Measurements from ENCODE around the gene LYRM4. TPM values are rescaled to one million over a fixed set of nuclear protein-coding genes. Genes with fewer than 3 reads are reported as not detected.

The LYRM4 gene
- polyA plus RNA-seq, 2 donors = 10.3 to 12.8 TPM

DNA sequence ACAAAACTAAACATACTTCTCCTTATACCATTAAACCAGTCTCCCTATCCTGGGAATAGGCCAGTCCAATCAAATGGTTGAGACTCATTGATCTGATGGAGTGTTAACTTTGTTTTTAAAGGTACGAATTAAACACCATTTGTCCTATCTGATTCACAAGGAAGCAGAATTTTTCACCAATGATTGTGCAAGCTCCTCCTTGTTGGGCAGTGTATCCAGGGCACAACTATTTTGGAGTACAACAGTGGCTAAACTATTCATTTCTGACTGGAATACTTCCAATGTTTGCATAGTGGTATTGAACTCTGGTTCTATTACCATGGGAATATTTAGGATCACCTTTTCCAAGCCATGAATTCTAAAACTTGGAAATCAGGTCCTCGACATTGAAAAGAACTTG, 181.1 kb downstream of the LYRM4 start:
- no peaks in the 10 kb centered on the region for H3K9me3 ChIP-seq (ENCODE audit: control insufficient read depth in 2 of 2, insufficient read depth in 1 of 2, low read depth in 1 of 2, low read length in 1 of 2)
- no peak overlapping the region for H3K4me3 ChIP-seq (ENCODE audit: low read depth in 1 of 2, low read length in 2 of 2)
- no peak overlapping the region for H3K27ac ChIP-seq (ENCODE audit: low read depth in 2 of 2, low read length in 1 of 2)
- WGBS, 2 donors = 84 to 88% methylated on average over 2 of the region's 2 CpGs
- no peaks in the 10 kb centered on the region for H3K27me3 ChIP-seq (ENCODE audit: control insufficient read depth in 1 of 2, insufficient read depth in 2 of 2, low read length in 2 of 2)
- H3K4me1 ChIP-seq (ENCODE audit: control insufficient read depth in 2 of 2, insufficient read depth in 2 of 2, low read length in 1 of 2) = peaks cover 0 to 9% of the 10 kb centered on the region in 2 donors
- no peaks in the 10 kb centered on the region for H3K36me3 ChIP-seq (ENCODE audit: control insufficient read depth in 2 of 2, insufficient read depth in 2 of 2, low read length in 1 of 2)

DNA sequence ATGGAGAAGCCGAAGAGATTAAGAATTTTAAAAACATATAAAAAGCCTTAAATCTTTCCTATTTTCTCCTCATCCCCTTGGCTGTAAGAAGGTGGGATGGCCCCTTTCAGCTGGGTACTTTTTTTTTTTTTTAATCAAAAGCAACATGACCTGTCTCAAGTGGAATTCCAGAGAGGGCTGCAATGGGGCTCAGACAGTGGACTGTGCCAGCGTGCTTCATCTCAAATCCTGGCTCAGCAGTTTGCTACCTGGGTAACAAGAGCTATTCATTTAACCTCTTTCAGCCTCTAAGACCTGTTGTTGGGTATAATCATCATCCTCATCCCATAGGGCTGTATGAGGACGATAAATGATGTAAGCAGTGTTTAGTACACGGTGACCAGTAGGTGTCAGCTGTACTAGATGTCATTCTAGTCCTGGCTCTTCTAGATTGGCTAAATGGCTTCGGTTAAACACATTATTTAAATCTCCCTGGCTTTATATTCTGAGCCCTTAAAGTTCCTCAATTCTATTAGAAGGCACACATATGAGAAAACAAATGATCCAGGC, 182.6 kb downstream of the LYRM4 start:
- no peaks in the 10 kb centered on the region for H3K9me3 ChIP-seq (ENCODE audit: control insufficient read depth in 2 of 2, insufficient read depth in 1 of 2, low read depth in 1 of 2, low read length in 1 of 2)
- 53 to 67% methylated on average over 5 of the region's 5 CpGs for WGBS, 2 donors
- no peak overlapping the region for H3K4me3 ChIP-seq (ENCODE audit: low read depth in 1 of 2, low read length in 2 of 2)
- no peaks in the 10 kb centered on the region for H3K27me3 ChIP-seq (ENCODE audit: control insufficient read depth in 1 of 2, insufficient read depth in 2 of 2, low read length in 2 of 2)
- no peak overlapping the region for H3K27ac ChIP-seq (ENCODE audit: low read depth in 2 of 2, low read length in 1 of 2)
- H3K36me3 ChIP-seq (ENCODE audit: control insufficient read depth in 2 of 2, insufficient read depth in 2 of 2, low read length in 1 of 2) = no peaks in the 10 kb centered on the region
- H3K4me1 ChIP-seq (ENCODE audit: control insufficient read depth in 2 of 2, insufficient read depth in 2 of 2, low read length in 1 of 2) = peaks cover 0 to 7% of the 10 kb centered on the region in 2 donors

DNA sequence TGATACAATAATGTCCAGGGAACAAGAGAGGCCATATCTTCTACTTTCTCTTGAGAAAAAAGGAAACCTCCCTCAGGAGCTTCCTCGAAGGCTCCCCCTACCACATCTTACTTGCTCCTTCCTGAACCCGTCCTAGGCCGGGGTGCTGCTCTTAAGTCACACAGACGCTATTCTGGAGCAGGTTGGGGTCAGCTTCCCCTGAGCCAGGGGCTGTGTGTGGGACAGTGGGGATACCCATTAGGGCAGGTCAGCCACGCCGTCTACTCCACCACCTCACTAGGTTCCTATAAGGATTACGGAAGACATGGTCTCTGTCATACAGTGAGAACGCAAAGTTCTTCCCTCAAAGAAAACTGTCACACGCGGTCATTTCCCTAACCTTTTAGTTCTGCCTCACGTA, 183.8 kb downstream of the LYRM4 start:
- 92 to 96% methylated on average over 11 of the region's 11 CpGs for WGBS, 2 donors
- Histone ChIP-seq H3K4me3 (ENCODE audit: low read depth in 1 of 2, low read length in 2 of 2) (no peak overlapping the region), H3K36me3 (ENCODE audit: control insufficient read depth in 2 of 2, insufficient read depth in 2 of 2, low read length in 1 of 2) (no peaks in the 10 kb centered on the region), H3K27ac (ENCODE audit: low read depth in 2 of 2, low read length in 1 of 2) (no peak overlapping the region), H3K4me1 (ENCODE audit: control insufficient read depth in 2 of 2, insufficient read depth in 2 of 2, low read length in 1 of 2) (no peaks in the 10 kb centered on the region), H3K27me3 (ENCODE audit: control insufficient read depth in 1 of 2, insufficient read depth in 2 of 2, low read length in 2 of 2) (no peaks in the 10 kb centered on the region), H3K9me3 (ENCODE audit: control insufficient read depth in 2 of 2, insufficient read depth in 1 of 2, low read depth in 1 of 2, low read length in 1 of 2) (no peaks in the 10 kb centered on the region)

- H3K4me1 ChIP-seq (ENCODE audit: control insufficient read depth in 2 of 2, insufficient read depth in 2 of 2, low read length in 1 of 2) = no peaks in the 10 kb centered on the region
- H3K4me3 ChIP-seq (ENCODE audit: low read depth in 1 of 2, low read length in 2 of 2) = no peak overlapping the region
- H3K27me3 ChIP-seq (ENCODE audit: control insufficient read depth in 1 of 2, insufficient read depth in 2 of 2, low read length in 2 of 2) = no peaks in the 10 kb centered on the region
- H3K36me3 ChIP-seq (ENCODE audit: control insufficient read depth in 2 of 2, insufficient read depth in 2 of 2, low read length in 1 of 2) = no peaks in the 10 kb centered on the region
- no peaks in the 10 kb centered on the region for H3K9me3 ChIP-seq (ENCODE audit: control insufficient read depth in 2 of 2, insufficient read depth in 1 of 2, low read depth in 1 of 2, low read length in 1 of 2)
- H3K27ac ChIP-seq (ENCODE audit: low read depth in 2 of 2, low read length in 1 of 2) = no peak overlapping the region
- WGBS, 2 donors = 80 to 85% methylated on average over 3 of the region's 3 CpGs
These were observed 186.8 kb downstream of the LYRM4 start for GRCh38 chr6:5073992-5074391.

- Histone ChIP-seq H3K4me3 (ENCODE audit: low read depth in 1 of 2, low read length in 2 of 2) (no peak overlapping the region), H3K27ac (ENCODE audit: low read depth in 2 of 2, low read length in 1 of 2) (no peak overlapping the region), H3K4me1 (ENCODE audit: control insufficient read depth in 2 of 2, insufficient read depth in 2 of 2, low read length in 1 of 2) (no peaks in the 10 kb centered on the region), H3K9me3 (ENCODE audit: control insufficient read depth in 2 of 2, insufficient read depth in 1 of 2, low read depth in 1 of 2, low read length in 1 of 2) (peaks cover 0 to under 1% of the 10 kb centered on the region in 2 donors), H3K36me3 (ENCODE audit: control insufficient read depth in 2 of 2, insufficient read depth in 2 of 2, low read length in 1 of 2) (no peaks in the 10 kb centered on the region), H3K27me3 (ENCODE audit: control insufficient read depth in 1 of 2, insufficient read depth in 2 of 2, low read length in 2 of 2) (no peaks in the 10 kb centered on the region)
- WGBS, 2 donors = 71 to 78% methylated on average over 7 of the region's 7 CpGs
These were observed 188.3 kb downstream of the LYRM4 start for GRCh38 chr6:5072440-5072839.

DNA sequence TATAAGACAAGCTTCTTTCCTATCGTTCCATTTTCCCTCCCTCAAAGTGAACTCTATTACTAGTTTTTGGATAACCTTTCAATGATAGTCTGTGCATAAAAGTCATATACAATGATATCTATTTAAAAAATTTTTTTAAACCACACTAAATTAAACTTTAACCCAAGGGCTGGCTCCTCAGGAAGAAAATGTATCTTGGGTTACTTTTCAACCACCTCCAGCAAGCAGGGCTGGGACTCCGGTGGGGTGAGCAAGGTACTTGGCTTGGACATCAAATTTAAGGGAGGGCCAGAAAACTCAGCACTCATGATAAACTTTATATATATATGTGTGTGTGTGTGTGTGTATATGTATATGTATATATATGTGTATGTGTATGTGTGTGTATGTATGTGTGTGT, 189.5 kb downstream of the LYRM4 start:
- WGBS, 2 donors = 80 to 92% methylated on average over 2 of the region's 2 CpGs
- no peaks in the 10 kb centered on the region for H3K4me1 ChIP-seq (ENCODE audit: control insufficient read depth in 2 of 2, insufficient read depth in 2 of 2, low read length in 1 of 2)

DNA sequence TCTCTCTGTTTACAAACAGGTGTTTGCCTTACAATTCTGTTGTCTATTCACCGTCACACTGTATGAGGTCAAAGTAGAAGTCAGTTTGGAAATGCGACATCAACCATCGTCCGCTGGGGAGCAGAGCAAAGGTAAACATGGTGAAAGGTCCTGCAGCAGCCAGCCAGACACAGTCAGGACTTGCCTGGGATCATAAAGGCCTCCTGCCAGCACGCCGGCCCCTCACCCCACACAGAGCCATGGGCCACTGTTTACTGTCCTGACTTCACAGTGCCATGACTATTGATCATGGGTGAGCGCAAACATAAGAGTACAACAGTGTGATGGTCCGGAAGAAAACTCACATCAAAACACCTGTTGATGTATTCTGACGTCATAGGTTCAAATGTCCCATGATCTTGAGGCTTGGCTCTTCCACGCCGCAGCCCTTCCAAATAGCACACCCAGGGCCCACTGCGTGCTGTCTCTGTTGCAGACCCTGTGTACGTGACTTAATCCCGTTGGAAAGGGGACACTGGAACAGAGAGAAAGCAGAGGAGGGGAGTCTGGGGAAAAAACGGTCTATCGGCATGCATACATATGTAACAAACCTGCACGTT, 192.5 kb downstream of the LYRM4 start:
- H3K36me3 ChIP-seq (ENCODE audit: control insufficient read depth in 2 of 2, insufficient read depth in 2 of 2, low read length in 1 of 2) = no peaks in the 10 kb centered on the region
- H3K27me3 ChIP-seq (ENCODE audit: control insufficient read depth in 1 of 2, insufficient read depth in 2 of 2, low read length in 2 of 2) = no peaks in the 10 kb centered on the region
- WGBS, 2 donors = 85 to 90% methylated on average over 17 of the region's 17 CpGs
- H3K27ac ChIP-seq (ENCODE audit: low read depth in 2 of 2, low read length in 1 of 2) = no peak overlapping the region
- H3K4me1 ChIP-seq (ENCODE audit: control insufficient read depth in 2 of 2, insufficient read depth in 2 of 2, low read length in 1 of 2) = no peaks in the 10 kb centered on the region
- H3K9me3 ChIP-seq (ENCODE audit: control insufficient read depth in 2 of 2, insufficient read depth in 1 of 2, low read depth in 1 of 2, low read length in 1 of 2) = peaks cover 0 to 4% of the 10 kb centered on the region in 2 donors
- H3K4me3 ChIP-seq (ENCODE audit: low read depth in 1 of 2, low read length in 2 of 2) = no peak overlapping the region

More for the DNA sequence above, 189.5 kb downstream of the LYRM4 start:
- Histone ChIP-seq H3K4me3 (ENCODE audit: low read depth in 1 of 2, low read length in 2 of 2) (no peak overlapping the region), H3K9me3 (ENCODE audit: control insufficient read depth in 2 of 2, insufficient read depth in 1 of 2, low read depth in 1 of 2, low read length in 1 of 2) (peaks cover 0 to 4% of the 10 kb centered on the region in 2 donors), H3K27me3 (ENCODE audit: control insufficient read depth in 1 of 2, insufficient read depth in 2 of 2, low read length in 2 of 2) (no peaks in the 10 kb centered on the region), H3K27ac (ENCODE audit: low read depth in 2 of 2, low read length in 1 of 2) (no peak overlapping the region), H3K36me3 (ENCODE audit: control insufficient read depth in 2 of 2, insufficient read depth in 2 of 2, low read length in 1 of 2) (no peaks in the 10 kb centered on the region)

DNA sequence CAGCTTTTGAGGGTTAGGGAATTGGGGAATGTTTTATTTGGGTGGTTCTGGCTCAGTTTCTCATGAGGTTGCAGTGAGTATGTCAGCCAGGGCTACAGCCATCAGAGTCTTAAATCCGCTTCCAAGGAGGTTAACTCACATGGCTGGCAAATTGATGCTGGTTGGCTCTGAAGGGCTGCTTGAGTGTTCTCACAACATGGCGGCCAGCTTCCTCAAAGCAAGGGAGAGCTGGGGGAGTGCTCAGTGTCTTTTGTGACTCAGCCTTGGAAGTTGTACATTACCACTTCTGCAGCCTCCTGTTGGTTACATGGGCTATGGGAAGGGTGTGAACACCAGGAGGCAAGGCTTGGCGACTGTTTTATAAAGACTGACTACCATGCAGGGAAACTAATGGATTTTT, 193.4 kb downstream of the LYRM4 start:
- WGBS, 2 donors = 93 to 98% methylated on average over 3 of the region's 3 CpGs
- H3K36me3 ChIP-seq (ENCODE audit: control insufficient read depth in 2 of 2, insufficient read depth in 2 of 2, low read length in 1 of 2) = no peaks in the 10 kb centered on the region
- no peaks in the 10 kb centered on the region for H3K27me3 ChIP-seq (ENCODE audit: control insufficient read depth in 1 of 2, insufficient read depth in 2 of 2, low read length in 2 of 2)
- no peaks in the 10 kb centered on the region for H3K4me1 ChIP-seq (ENCODE audit: control insufficient read depth in 2 of 2, insufficient read depth in 2 of 2, low read length in 1 of 2)
- peaks cover 0 to 4% of the 10 kb centered on the region in 2 donors for H3K9me3 ChIP-seq (ENCODE audit: control insufficient read depth in 2 of 2, insufficient read depth in 1 of 2, low read depth in 1 of 2, low read length in 1 of 2)
- H3K4me3 ChIP-seq (ENCODE audit: low read depth in 1 of 2, low read length in 2 of 2) = no peak overlapping the region
- no peak overlapping the region for H3K27ac ChIP-seq (ENCODE audit: low read depth in 2 of 2, low read length in 1 of 2)

- no peaks in the 10 kb centered on the region for H3K36me3 ChIP-seq (ENCODE audit: control insufficient read depth in 2 of 2, insufficient read depth in 2 of 2, low read length in 1 of 2)
- 93 to 96% methylated on average over 24 of the region's 24 CpGs for WGBS, 2 donors
- H3K27ac ChIP-seq (ENCODE audit: low read depth in 2 of 2, low read length in 1 of 2) = no peak overlapping the region
- no peak overlapping the region for H3K4me3 ChIP-seq (ENCODE audit: low read depth in 1 of 2, low read length in 2 of 2)
- H3K9me3 ChIP-seq (ENCODE audit: control insufficient read depth in 2 of 2, insufficient read depth in 1 of 2, low read depth in 1 of 2, low read length in 1 of 2) = peaks cover 0 to 4% of the 10 kb centered on the region in 2 donors
- H3K27me3 ChIP-seq (ENCODE audit: control insufficient read depth in 1 of 2, insufficient read depth in 2 of 2, low read length in 2 of 2) = no peaks in the 10 kb centered on the region
- no peaks in the 10 kb centered on the region for H3K4me1 ChIP-seq (ENCODE audit: control insufficient read depth in 2 of 2, insufficient read depth in 2 of 2, low read length in 1 of 2)
These were observed 194.2 kb downstream of the LYRM4 start for GRCh38 chr6:5066456-5067093.

DNA sequence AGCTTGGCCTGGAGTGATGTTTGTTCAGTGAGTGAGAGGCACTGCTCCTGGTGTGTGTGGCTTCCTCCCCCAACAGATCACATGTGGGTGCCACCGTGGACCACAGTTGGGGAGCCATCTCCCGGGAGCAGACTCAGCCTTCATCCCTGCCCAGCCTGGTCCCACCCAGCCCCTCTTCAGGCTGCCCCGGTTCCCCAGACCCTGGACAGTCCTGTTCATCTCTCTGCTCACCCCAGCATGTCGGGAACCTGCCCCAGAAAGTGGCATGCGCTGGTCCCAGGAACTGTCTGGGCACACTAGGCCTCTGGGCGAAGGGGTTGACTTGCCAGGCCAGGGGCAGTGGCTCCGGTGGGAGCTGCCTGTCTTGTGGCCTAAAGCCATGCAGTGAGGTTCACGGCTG, 197.1 kb downstream of the LYRM4 start:
- Histone ChIP-seq H3K27me3 (ENCODE audit: control insufficient read depth in 1 of 2, insufficient read depth in 2 of 2, low read length in 2 of 2) (no peaks in the 10 kb centered on the region), H3K4me1 (ENCODE audit: control insufficient read depth in 2 of 2, insufficient read depth in 2 of 2, low read length in 1 of 2) (no peaks in the 10 kb centered on the region), H3K9me3 (ENCODE audit: control insufficient read depth in 2 of 2, insufficient read depth in 1 of 2, low read depth in 1 of 2, low read length in 1 of 2) (peaks cover 0 to 4% of the 10 kb centered on the region in 2 donors), H3K36me3 (ENCODE audit: control insufficient read depth in 2 of 2, insufficient read depth in 2 of 2, low read length in 1 of 2) (no peaks in the 10 kb centered on the region), H3K4me3 (ENCODE audit: low read depth in 1 of 2, low read length in 2 of 2) (no peak overlapping the region), H3K27ac (ENCODE audit: low read depth in 2 of 2, low read length in 1 of 2) (no peak overlapping the region)
- WGBS, 2 donors = 82 to 86% methylated on average over 7 to 8 of the region's 8 CpGs

Measured in esophagus (tissue), 2 donors.